Lower leg skin (tissue), 3 donors: ENCODE data around the gene SLC2A4.

ENCODE experiments used
- POLR2A ChIP-seq, 2 donors: fragments of 450-650 bp; IDR thresholded peaks; one replicate each; pipeline ENCODE4 v1.6.1; 2016 to 2017; ENCODE audit warnings: antibody characterized with exemption in 2 of 2, mild to moderate bottlenecking in 1 of 2, moderate library complexity in 1 of 2
- TF ChIP-seq, protein P1 (sequence below), 3 donors: fragments of 450-650 bp; IDR thresholded peaks; one replicate each; pipeline ENCODE4 v1.5.1; 2016; ENCODE audit warnings: antibody characterized with exemption in 3 of 3, mild to moderate bottlenecking in 3 of 3, moderate library complexity in 2 of 3

DNA sequence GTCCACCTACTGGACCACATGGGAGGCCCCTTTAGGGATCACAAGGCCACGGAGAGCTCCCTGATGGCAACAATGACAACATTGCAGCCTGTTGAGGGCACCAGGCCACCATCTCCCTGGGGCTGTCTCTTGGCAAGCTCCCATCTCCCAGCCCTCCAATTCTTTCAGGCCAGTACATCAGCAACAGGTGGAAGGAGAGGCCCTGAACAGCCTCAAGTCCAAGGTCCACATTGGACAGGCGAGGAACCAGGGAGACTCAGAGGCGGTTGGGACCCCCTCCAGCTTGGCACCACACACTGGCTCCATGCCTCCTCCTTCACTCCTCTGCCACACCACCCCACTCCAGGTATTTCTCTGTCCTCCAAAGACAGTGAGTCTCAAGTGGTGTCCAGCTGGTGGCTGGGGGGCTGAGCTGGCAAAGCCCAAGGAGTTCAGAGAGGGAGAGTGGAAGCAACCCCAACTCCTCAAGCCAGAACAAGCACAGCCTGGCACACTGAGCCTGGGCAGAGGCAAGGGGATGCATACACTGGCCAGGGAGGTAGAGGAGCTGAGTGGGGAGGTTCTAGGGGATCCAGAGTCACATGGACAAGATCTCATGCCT is 53.5 kb downstream of the SLC2A4 start:
- TF ChIP-seq, protein P1, sequence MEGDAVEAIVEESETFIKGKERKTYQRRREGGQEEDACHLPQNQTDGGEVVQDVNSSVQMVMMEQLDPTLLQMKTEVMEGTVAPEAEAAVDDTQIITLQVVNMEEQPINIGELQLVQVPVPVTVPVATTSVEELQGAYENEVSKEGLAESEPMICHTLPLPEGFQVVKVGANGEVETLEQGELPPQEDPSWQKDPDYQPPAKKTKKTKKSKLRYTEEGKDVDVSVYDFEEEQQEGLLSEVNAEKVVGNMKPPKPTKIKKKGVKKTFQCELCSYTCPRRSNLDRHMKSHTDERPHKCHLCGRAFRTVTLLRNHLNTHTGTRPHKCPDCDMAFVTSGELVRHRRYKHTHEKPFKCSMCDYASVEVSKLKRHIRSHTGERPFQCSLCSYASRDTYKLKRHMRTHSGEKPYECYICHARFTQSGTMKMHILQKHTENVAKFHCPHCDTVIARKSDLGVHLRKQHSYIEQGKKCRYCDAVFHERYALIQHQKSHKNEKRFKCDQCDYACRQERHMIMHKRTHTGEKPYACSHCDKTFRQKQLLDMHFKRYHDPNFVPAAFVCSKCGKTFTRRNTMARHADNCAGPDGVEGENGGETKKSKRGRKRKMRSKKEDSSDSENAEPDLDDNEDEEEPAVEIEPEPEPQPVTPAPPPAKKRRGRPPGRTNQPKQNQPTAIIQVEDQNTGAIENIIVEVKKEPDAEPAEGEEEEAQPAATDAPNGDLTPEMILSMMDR (IDR thresholded peaks at IDR 0.05): no peak
- TF ChIP-seq POLR2A (IDR thresholded peaks at IDR 0.05): no peak
